ENCODE data around the gene HELB.

Gene HELB

GRCh38 chr12:66319266-66319954, 17.1 kb downstream of the HELB start:
- no peak overlapping the region for H3K27ac ChIP-seq
- no peak for TF ChIP-seq CTCF (IDR thresholded peaks at IDR 0.05)
- no peak for TF ChIP-seq ZFX (IDR thresholded peaks at IDR 0.05; ENCODE audit: borderline replicate concordance)

GRCh38 chr12:66320996-66321395, 18.7 kb downstream of the HELB start:
- no peak overlapping the region for H3K27ac ChIP-seq
- TF ChIP-seq CTCF (IDR thresholded peaks at IDR 0.05) (no peak), ZFX (IDR thresholded peaks at IDR 0.05; ENCODE audit: borderline replicate concordance) (no peak)

- H3K27ac ChIP-seq = no peak overlapping the region
- TF ChIP-seq CTCF (IDR thresholded peaks at IDR 0.05) (no peak), ZFX (IDR thresholded peaks at IDR 0.05; ENCODE audit: borderline replicate concordance) (no peak)
Measured at GRCh38 chr12:66321435-66321834, 19.1 kb downstream of the HELB start.

- no peak for TF ChIP-seq ZFX (IDR thresholded peaks at IDR 0.05; ENCODE audit: borderline replicate concordance)
- no peak for TF ChIP-seq CTCF (IDR thresholded peaks at IDR 0.05)
Measured at GRCh38 chr12:66323017-66323416, 20.7 kb downstream of the HELB start.

GRCh38 chr12:66329941-66330340, 27.6 kb downstream of the HELB start:
- TF ChIP-seq CTCF (IDR thresholded peaks at IDR 0.05) (no peak), ZFX (IDR thresholded peaks at IDR 0.05; ENCODE audit: borderline replicate concordance) (no peak)

More at GRCh38 chr12:66323017-66323416, 20.7 kb downstream of the HELB start:
- H3K27ac ChIP-seq = no peak overlapping the region

GRCh38 chr12:66331016-66331415, 28.7 kb downstream of the HELB start:
- TF ChIP-seq CTCF (IDR thresholded peaks at IDR 0.05) (no peak), ZFX (IDR thresholded peaks at IDR 0.05; ENCODE audit: borderline replicate concordance) (no peak)
- H3K27ac ChIP-seq = no peak overlapping the region

More at GRCh38 chr12:66329941-66330340, 27.6 kb downstream of the HELB start:
- H3K27ac ChIP-seq = no peak overlapping the region

GRCh38 chr12:66331814-66332213, 29.5 kb downstream of the HELB start:
- no peak for TF ChIP-seq ZFX (IDR thresholded peaks at IDR 0.05; ENCODE audit: borderline replicate concordance)
- TF ChIP-seq CTCF (IDR thresholded peaks at IDR 0.05) = no peak
- no peak overlapping the region for H3K27ac ChIP-seq
